K562 (cell line): ENCODE data around the gene SF3A2. TPM values are rescaled to one million over a fixed set of nuclear protein-coding genes. Genes with fewer than 3 reads are reported as not detected.

Experiments
- ARID2 ChIP-seq: fragments of 450-650 bp; IDR thresholded peaks from 2 replicates; pipeline ENCODE4 v1.6.1; 2017; ENCODE audit warnings: antibody characterized with exemption, mild to moderate bottlenecking
- CXXC5 ChIP-seq: fragments of 250-450 bp; sonication (Bioruptor Pico); IDR thresholded peaks from 2 replicates; pipeline ENCODE4 v1.8.0; 2022; ENCODE audit warnings: inconsistent platforms, mild to moderate bottlenecking, moderate library complexity
- FOXP4 ChIP-seq: sonication (generic); formaldehyde crosslinking; IDR thresholded peaks from 2 replicates; pipeline ENCODE4 v1.8.0; 2022; ENCODE audit warnings: mild to moderate bottlenecking, missing genetic modification reagents, borderline replicate concordance
- HMGN3 ChIP-seq: IDR thresholded peaks from 2 replicates; pipeline ENCODE4 v1.6.1; 2011; ENCODE audit warnings: borderline replicate concordance, low read depth, mild to moderate bottlenecking, mixed read lengths, low read length; ENCODE audit not compliant: insufficient read length; ENCODE audit errors: extremely low read depth
- HNRNPL ChIP-seq: fragments of 200-400 bp; formaldehyde crosslinking; IDR thresholded peaks from 2 replicates; pipeline ENCODE4 v1.6.1; 2017; ENCODE audit warnings: low read depth, mild to moderate bottlenecking, low read length
- KAT2B ChIP-seq: IDR thresholded peaks from one replicate; pipeline ENCODE4 v1.6.1; 2012; ENCODE audit warnings: low read depth, mild to moderate bottlenecking, control low read depth, inconsistent platforms, low read length, moderate library complexity
- MAFG ChIP-seq: fragments of 450-650 bp; conservative IDR thresholded peaks from 2 replicates; pipeline ENCODE4 v1.6.1; 2016; ENCODE audit warnings: missing genetic modification characterization, missing compliant biosample characterization
- MECOM ChIP-seq: fragments of 250-450 bp; sonication (Bioruptor Pico); IDR thresholded peaks from 2 replicates; pipeline ENCODE4 v1.8.0; 2022; ENCODE audit warnings: inconsistent platforms
- NCOA6 ChIP-seq: fragments of 450-650 bp; IDR thresholded peaks from 2 replicates; pipeline ENCODE4 v1.6.1; 2017; ENCODE audit warnings: mild to moderate bottlenecking
- NFATC3 ChIP-seq: fragments of 450-650 bp; IDR thresholded peaks from 2 replicates; pipeline ENCODE4 v1.6.1; 2017; ENCODE audit warnings: mild to moderate bottlenecking
- NFIX ChIP-seq: fragments of 250-450 bp; sonication (Bioruptor Pico); IDR thresholded peaks from 2 replicates; pipeline ENCODE4 v1.4.0; 2020; ENCODE audit warnings: low read depth, mild to moderate bottlenecking, moderate library complexity
- POLR2G ChIP-seq: fragments of 200-400 bp; formaldehyde crosslinking; IDR thresholded peaks from 2 replicates; pipeline ENCODE4 v1.6.1; 2017; ENCODE audit warnings: low read depth, mild to moderate bottlenecking, antibody characterized with exemption, low read length, moderate library complexity
- RBM22 ChIP-seq: fragments of 200-400 bp; formaldehyde crosslinking; IDR thresholded peaks from 2 replicates; pipeline ENCODE4 v1.6.1; 2018; ENCODE audit warnings: low read length, low read depth; ENCODE audit not compliant: poor library complexity, severe bottlenecking
- SAFB ChIP-seq: fragments of 200-400 bp; formaldehyde crosslinking; IDR thresholded peaks from 2 replicates; pipeline ENCODE4 v1.6.1; 2017; ENCODE audit warnings: low read depth, low read length, borderline replicate concordance
- STAG1 ChIP-seq: sonication (generic); formaldehyde crosslinking; IDR thresholded peaks from 2 replicates; pipeline ENCODE4 v1.5.0; 2020; ENCODE audit warnings: missing genetic modification reagents, borderline replicate concordance
- ZBTB7A ChIP-seq: IDR thresholded peaks from 2 replicates; pipeline ENCODE4 v1.6.1; 2011; ENCODE audit warnings: low read depth, mild to moderate bottlenecking, low read length, moderate library complexity, borderline replicate concordance; ENCODE audit not compliant: control insufficient read depth
- ZNF764 ChIP-seq: fragments of 250-450 bp; sonication (Bioruptor Pico); IDR thresholded peaks from 2 replicates; pipeline ENCODE4 v1.4.0; 2020; ENCODE audit warnings: low read depth, mild to moderate bottlenecking, moderate library complexity
- ZNF778 ChIP-seq: fragments of 450-650 bp; formaldehyde crosslinking; IDR thresholded peaks from 2 replicates; pipeline ENCODE4 v1.4.0; 2020; ENCODE audit warnings: mild to moderate bottlenecking, moderate library complexity
- polyA plus RNA-seq, 8 experiments: library from polyadenylated mRNA; depleted of rRNA in 4 of 8; stranded (reverse) in 5 of 8; unstranded in 3 of 8; fragments of >200 nt; fragmentation: Nextera tagmentation in 2 of 8; fragmentation: Illumina TruSeq in 1 of 8; extraction: Ambion mirVana in 2 of 8; extraction: Trizol in 1 of 8; gene quantifications; 2 replicates each; pipeline versions ENCODE4 v1.2.1 to v1.2.3, GENCODE V29; 2011 to 2014; ENCODE audit warnings: inconsistent platforms in 1 of 8, missing spikeins in 1 of 8
- total RNA-seq, 7 experiments: library from RNA; depleted of rRNA in 6 of 7; stranded (reverse); fragments of >200 nt in 6 of 7; fragmentation: Illumina TruSeq in 2 of 7; extraction: Trizol in 2 of 7; gene quantifications; 2 replicates each; pipeline versions ENCODE4 v1.2.1 to v1.2.3, GENCODE V29; 2011 to 2021; ENCODE audit warnings: low replicate concordance in 1 of 7

SF3A2 gene
- total and polyA plus RNA-seq, 9 of the 15 experiments (the other 6 are each of a cell fraction or from before 2014, with no cell fraction given), result 0.17 to 194 (median 22.8) TPM

GRCh38 chr19:2249880-2250765 lies 13.5 kb downstream of the SF3A2 start (continued):
- no peak for TF ChIP-seq FOXP4 (CRISPR knock-in tag)
- TF ChIP-seq ARID2, result no peak
- TF ChIP-seq STAG1 (CRISPR knock-in tag), result no peak
- no peak for TF ChIP-seq ZNF764
- TF ChIP-seq SAFB, result no peak
- no peak for TF ChIP-seq ZNF778
- TF ChIP-seq CXXC5 (CRISPR knock-in tag), result no peak
- TF ChIP-seq HMGN3, result peak; percentile 5
- no peak for TF ChIP-seq NFIX
- peak; percentile 66 for TF ChIP-seq HNRNPL
- peak; percentile 96 for TF ChIP-seq RBM22
- TF ChIP-seq ZBTB7A, result 0 out of 2 replicates have a peak, but pooled peaks have one; percentile 15
- TF ChIP-seq KAT2B, result no peak
- TF ChIP-seq NFATC3, result no peak
- peak; percentile 81 for TF ChIP-seq POLR2G
- TF ChIP-seq MAFG (tag), result no peak
- no peak for TF ChIP-seq MECOM
- TF ChIP-seq NCOA6, result no peak
